Retinal pigment epithelial cell (primary cell): ENCODE measurements around the gene TMEM207.
A peak's percentile ranks its signal among the peaks of the same experiment; 100 is the strongest.

ENCODE experiments used
- DNase-seq: peaks from one replicate; pipeline ENCODE4 v3.0.0-alpha.2; 2010; ENCODE audit warnings: low read depth
- H3K4me3 ChIP-seq: 2 replicates; pipeline ENCODE4 v1.5.1; 2011; ENCODE audit warnings: mild to moderate bottlenecking, low read length, control low read depth, moderate library complexity
- TF ChIP-seq, protein P1 (sequence below): conservative IDR thresholded peaks from 2 replicates; pipeline ENCODE4 v1.5.1; 2011; ENCODE audit warnings: low read depth, low read length, control low read depth, inconsistent platforms

Gene TMEM207

DNA sequence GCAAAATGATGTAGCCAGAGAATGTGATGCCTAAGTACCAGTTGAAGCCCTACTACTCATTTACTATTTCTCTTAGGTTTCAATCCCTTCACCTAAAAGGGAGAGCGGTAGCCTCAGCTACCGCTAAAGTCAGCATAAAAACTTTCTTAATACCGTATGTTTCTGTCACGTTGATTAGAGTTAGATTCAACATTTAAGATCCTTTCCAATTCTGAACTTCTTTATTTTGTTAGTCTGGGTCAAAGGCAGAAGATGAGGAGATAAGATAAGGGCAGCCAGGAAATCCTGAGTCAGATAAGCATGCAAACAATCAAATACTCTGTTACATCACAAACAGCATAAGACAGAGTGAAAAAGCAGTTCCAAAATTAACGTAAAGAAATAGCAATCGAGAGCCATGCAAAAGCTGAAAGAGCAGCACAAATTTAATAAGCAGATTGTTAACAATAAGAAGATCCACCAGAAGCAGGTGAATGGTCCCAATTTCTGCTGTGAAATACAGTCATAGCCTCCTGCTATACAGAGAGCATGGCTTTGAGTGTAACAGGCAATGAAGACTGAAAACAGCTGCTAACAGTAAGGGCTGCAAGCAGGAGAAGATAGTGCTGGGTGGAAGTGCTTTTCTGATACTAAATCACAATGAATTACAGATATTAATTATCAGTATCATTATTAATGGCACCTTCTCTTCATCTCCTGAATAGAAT is 3.0 kb downstream of the TMEM207 start:
- no peak overlapping the region for H3K4me3 ChIP-seq
- TF ChIP-seq, protein P1, sequence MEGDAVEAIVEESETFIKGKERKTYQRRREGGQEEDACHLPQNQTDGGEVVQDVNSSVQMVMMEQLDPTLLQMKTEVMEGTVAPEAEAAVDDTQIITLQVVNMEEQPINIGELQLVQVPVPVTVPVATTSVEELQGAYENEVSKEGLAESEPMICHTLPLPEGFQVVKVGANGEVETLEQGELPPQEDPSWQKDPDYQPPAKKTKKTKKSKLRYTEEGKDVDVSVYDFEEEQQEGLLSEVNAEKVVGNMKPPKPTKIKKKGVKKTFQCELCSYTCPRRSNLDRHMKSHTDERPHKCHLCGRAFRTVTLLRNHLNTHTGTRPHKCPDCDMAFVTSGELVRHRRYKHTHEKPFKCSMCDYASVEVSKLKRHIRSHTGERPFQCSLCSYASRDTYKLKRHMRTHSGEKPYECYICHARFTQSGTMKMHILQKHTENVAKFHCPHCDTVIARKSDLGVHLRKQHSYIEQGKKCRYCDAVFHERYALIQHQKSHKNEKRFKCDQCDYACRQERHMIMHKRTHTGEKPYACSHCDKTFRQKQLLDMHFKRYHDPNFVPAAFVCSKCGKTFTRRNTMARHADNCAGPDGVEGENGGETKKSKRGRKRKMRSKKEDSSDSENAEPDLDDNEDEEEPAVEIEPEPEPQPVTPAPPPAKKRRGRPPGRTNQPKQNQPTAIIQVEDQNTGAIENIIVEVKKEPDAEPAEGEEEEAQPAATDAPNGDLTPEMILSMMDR, result no peak
- no peak for DNase-seq

DNA sequence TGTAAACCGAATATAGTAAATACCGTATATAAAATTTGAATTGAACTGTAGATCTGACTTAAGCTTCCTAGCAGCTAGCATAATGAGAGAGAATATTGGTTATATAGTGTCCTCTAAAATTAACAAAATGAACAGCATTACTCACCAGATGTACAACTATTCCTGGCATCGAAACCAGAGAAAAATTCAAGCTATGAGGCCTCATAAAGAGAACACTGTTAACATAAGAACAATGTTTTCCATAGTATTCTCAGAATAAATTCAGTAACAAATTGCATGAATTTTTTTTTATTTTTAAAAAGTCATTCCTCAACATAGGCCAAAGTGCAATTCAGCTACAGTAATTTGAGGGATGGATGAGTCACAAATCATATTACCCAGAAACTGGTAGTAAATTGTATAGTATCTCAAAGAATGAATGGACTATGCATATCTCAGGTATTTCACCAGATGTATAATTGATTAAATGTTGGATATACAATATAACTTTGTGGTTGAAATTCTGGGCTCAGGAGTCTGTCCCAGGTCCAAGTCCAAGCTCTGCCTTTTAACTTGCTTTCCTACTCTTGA is 5.0 kb downstream of the TMEM207 start:
- H3K4me3 ChIP-seq, result no peak overlapping the region
- TF ChIP-seq, protein P1, result no peak
- DNase-seq, result no peak

DNA sequence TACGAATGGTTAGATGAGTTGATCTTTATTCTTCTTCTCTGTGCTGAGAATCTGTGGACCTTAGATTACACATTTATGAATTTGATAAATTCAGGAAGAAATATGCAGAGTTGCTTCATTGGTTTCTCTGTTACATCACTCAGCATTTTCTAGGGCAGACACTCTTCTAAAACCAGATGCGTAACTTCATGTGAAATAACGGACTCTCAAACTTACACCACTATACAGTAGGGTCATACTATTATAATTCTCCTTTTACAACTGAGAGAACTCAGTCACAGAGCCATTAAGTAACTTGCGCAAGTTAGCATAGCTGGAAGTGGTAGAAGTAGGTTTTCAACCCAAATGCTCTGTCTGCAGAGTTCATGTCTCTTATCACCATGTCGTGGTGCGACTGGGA is 5.7 kb downstream of the TMEM207 start:
- DNase-seq, result no peak
- TF ChIP-seq, protein P1, result no peak

DNA sequence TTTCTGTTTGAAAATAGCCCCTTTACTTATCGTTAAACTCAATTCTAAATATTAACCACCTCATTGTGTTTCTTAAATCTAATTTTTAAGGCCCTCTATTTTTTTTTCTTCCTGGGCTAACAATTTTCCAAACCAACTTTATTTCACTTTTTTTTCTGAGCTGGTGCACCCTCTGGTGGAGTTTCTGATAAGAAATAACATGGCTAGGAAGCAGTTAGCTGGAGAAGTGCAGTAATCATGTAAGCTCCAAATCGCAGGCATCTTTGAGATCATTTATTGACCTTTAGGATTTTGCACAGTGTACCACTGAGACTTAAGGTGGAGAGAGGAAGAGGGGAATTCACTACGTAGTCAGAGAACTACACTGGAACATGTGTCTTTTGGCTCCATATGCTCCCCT is 6.4 kb downstream of the TMEM207 start:
- TF ChIP-seq, protein P1, result peak; percentile 55
- DNase-seq, result no peak
- H3K4me3 ChIP-seq, result no peak overlapping the region

More for the DNA sequence above, 5.7 kb downstream of the TMEM207 start:
- H3K4me3 ChIP-seq, result no peak overlapping the region

DNA sequence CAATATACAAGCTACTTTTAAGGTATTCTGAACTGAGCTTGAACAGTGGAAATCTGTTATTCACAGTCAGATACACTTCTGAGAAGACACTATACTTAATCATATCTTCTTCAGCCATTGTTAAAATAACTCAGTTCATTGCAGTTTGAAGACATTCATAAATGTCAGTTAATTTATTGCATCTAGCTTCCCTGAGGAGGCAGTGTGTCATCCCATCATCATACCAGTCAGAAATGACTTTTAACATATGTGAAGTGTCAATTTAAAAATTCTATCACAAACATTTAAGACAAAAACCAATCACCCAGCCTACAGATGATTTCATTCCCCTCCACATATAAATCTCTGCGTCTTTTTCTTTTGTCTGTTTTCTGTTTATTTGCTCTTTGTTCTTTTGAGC is 7.5 kb downstream of the TMEM207 start:
- no peak for DNase-seq
- TF ChIP-seq, protein P1, result no peak
- no peak overlapping the region for H3K4me3 ChIP-seq

DNA sequence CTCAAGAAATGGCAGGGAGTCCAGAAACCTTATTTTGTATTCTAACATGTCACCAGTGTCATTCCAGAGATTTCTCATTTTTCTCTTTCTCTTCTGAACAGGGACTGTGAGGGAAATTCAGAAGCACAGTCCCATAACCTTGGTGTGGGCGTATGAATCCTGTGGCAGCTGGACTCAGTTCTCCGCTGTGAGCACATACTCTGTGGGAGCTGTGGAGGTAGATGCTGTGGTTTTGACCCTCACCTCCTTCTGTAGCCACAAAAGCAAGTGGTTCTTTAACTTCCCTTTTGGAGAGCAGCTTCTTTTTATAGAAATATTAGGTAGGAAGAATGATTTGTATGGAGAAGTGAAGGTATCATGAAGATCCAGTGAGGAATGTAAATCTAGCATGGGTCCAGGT is 13.4 kb downstream of the TMEM207 start:
- TF ChIP-seq, protein P1, result no peak
- DNase-seq, result no peak
- no peak overlapping the region for H3K4me3 ChIP-seq

DNA sequence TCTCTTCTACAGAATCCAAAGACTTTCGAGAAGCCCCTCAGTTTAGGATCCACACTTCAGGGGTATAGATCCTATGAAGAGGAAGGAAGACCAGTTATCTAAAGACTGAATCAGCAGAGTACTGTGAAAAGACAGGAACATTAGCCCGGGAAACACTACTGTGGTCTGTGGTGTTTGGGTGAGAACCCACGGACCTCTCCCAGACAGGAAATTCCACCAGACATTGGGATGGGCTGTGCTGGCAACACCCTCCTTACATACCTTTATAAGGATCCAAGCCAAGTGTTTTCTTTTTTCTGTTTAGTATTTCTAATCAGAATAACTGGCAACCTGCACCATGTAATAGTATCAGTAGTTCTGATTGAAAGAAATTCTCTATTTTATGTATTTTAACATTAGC is 14.1 kb downstream of the TMEM207 start:
- TF ChIP-seq, protein P1, result no peak

More for the DNA sequence above, 14.1 kb downstream of the TMEM207 start:
- no peak for DNase-seq
- H3K4me3 ChIP-seq, result no peak overlapping the region
